ENCODE data around the gene HSD17B4. TPM values are rescaled to one million over a fixed set of nuclear protein-coding genes. Genes with fewer than 3 reads are reported as not detected.
"Not testable (repeated sequence)": the region's sequence is repeated elsewhere in the genome, so short reads cannot be mapped to it uniquely, and the experiment has no call there.

HSD17B4 gene
- total RNA-seq, 1 donor from 2014 or later = 98.4 TPM

DNA sequence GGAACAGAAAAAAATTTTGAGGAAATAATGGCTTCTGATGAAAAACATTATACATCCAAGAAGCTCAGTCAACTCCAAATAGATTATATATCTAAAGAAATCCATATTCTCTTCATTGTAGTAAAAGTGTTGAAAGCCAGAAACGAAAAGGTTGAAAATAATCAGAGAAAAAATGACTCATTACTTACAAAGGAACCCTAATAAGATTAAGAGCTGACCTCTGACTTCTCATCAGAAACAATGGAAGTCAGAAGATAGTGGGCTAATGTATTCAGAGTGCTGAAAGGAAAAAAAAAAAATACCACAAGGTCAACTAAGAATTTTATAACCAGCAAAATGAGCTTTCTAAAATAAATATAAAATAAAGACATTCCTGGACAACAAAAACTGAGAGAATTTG lies 60.0 kb downstream of the HSD17B4 start:
- DNase-seq (ENCODE audit: low spot score) = no peak
- TF ChIP-seq, protein P1, sequence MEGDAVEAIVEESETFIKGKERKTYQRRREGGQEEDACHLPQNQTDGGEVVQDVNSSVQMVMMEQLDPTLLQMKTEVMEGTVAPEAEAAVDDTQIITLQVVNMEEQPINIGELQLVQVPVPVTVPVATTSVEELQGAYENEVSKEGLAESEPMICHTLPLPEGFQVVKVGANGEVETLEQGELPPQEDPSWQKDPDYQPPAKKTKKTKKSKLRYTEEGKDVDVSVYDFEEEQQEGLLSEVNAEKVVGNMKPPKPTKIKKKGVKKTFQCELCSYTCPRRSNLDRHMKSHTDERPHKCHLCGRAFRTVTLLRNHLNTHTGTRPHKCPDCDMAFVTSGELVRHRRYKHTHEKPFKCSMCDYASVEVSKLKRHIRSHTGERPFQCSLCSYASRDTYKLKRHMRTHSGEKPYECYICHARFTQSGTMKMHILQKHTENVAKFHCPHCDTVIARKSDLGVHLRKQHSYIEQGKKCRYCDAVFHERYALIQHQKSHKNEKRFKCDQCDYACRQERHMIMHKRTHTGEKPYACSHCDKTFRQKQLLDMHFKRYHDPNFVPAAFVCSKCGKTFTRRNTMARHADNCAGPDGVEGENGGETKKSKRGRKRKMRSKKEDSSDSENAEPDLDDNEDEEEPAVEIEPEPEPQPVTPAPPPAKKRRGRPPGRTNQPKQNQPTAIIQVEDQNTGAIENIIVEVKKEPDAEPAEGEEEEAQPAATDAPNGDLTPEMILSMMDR (IDR thresholded peaks at IDR 0.05) = no peak
- H3K36me3 Mint-ChIP-seq (ENCODE audit: low read depth) = peaks cover 29% of the 10 kb centered on the region
- H3K27me3 Mint-ChIP-seq (ENCODE audit: low read depth) = no peaks in the 10 kb centered on the region
- no peak overlapping the region for H3K4me3 Mint-ChIP-seq (ENCODE audit: unreplicated experiment)
- no peak overlapping the region for H3K27ac Mint-ChIP-seq (ENCODE audit: unreplicated experiment)
- H3K4me1 Mint-ChIP-seq (ENCODE audit: low read depth) = peaks cover 15% of the 10 kb centered on the region
- peaks cover 4% of the 10 kb centered on the region for H3K9me3 Mint-ChIP-seq (ENCODE audit: low read depth)

DNA sequence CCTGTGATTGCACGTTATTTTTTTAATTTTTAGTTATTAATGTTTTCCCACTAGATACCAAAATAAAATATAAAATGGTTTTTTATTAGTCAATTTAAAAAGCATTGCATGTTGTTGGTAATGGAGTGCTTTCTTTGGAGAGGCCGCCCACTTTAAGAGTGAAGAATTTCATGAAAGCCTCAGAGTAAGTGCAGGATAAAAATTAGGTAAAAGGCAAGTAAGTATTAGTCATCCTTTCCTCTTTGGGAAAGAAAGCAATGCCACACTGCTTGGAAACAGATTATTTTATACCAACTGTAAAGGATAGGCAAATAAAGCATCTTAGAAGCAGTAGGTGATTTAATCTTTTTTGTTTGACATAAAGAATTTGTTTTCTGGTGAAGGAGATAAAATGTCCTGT lies 62.9 kb downstream of the HSD17B4 start:
- Mint-ChIP-seq H3K27me3 (ENCODE audit: low read depth) (no peaks in the 10 kb centered on the region), H3K9me3 (ENCODE audit: low read depth) (peaks cover 4% of the 10 kb centered on the region), H3K36me3 (ENCODE audit: low read depth) (peaks cover 28% of the 10 kb centered on the region), H3K4me3 (ENCODE audit: unreplicated experiment) (no peak overlapping the region), H3K4me1 (ENCODE audit: low read depth) (peaks cover 15% of the 10 kb centered on the region), H3K27ac (ENCODE audit: unreplicated experiment) (no peak overlapping the region)
- no peak for DNase-seq (ENCODE audit: low spot score)
- TF ChIP-seq, protein P1 (IDR thresholded peaks at IDR 0.05) = no peak

DNA sequence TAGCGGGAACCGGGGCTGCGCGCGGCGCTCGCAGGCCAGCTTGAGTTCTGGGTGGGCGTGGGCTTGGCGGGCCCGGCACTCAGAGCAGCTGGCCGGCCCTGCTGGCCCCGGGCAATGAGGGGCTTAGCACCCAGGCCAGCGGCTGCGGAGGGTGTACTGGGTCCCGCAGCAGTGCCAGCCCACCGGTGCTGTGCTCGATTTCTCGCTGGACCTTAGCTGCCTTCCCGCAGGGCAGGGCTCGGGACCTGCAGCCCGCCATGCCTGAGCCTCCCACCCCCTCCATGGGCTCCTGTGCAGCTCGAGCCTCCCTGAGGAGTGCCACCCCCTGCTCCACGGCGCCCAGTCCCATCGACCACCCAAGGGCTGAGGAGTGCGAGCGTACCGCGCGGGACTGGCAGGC lies 64.8 kb downstream of the HSD17B4 start:
- not testable (repeated sequence) for H3K9me3 Mint-ChIP-seq (ENCODE audit: low read depth); H3K4me3 Mint-ChIP-seq (ENCODE audit: unreplicated experiment); H3K27ac Mint-ChIP-seq (ENCODE audit: unreplicated experiment); H3K27me3 Mint-ChIP-seq (ENCODE audit: low read depth)
- H3K4me1 Mint-ChIP-seq (ENCODE audit: low read depth) = peaks cover 15% of the 10 kb centered on the region
- peak; percentile 57 for DNase-seq (ENCODE audit: low spot score)
- H3K36me3 Mint-ChIP-seq (ENCODE audit: low read depth) = peaks cover 22% of the 10 kb centered on the region

DNA sequence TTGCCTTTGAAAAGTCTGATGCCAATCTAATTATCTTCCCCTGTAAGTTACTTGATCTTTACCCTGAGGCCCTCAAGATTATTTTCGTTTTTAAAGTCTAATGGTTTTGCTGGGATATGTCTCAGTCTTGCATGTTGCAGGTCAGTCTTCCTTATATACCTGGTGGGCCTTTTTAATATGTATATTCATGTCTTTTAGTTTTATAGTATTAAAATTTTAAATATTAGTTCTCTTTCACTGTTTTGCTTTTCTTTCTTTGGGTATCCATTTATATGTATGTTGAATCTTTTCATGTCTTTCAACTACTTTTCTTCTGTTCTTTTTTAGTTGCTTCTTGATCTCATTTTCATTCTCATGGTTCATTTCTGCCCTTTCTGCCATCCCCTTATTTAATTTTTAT lies 68.9 kb downstream of the HSD17B4 start:
- Mint-ChIP-seq H3K27ac (ENCODE audit: unreplicated experiment) (no peak overlapping the region), H3K4me3 (ENCODE audit: unreplicated experiment) (no peak overlapping the region), H3K4me1 (ENCODE audit: low read depth) (peaks cover 7% of the 10 kb centered on the region), H3K9me3 (ENCODE audit: low read depth) (peaks cover 7% of the 10 kb centered on the region), H3K36me3 (ENCODE audit: low read depth) (peaks cover 21% of the 10 kb centered on the region), H3K27me3 (ENCODE audit: low read depth) (no peaks in the 10 kb centered on the region)
- TF ChIP-seq, protein P1 (IDR thresholded peaks at IDR 0.05) = no peak
- DNase-seq (ENCODE audit: low spot score) = no peak

DNA sequence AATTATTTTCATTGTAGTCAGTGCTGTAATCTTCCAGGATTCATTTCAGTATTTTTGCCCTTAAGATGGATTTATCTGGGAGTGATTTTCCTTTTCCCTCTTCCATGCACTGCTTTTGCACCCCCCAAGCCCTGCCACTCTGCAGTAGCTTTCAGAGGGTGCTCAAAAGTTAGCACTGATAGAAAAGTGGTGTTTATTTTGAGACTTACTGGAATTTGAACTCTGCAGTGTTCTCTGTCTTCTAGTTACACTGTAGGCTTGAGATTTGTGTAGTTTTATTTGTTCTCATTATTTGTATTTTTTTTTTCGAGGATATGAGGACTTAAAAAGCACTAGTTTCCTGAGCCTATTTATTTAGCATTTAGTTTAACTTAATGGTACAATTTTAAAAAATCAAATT lies 70.5 kb downstream of the HSD17B4 start:
- peaks cover 7% of the 10 kb centered on the region for H3K9me3 Mint-ChIP-seq (ENCODE audit: low read depth)
- H3K27ac Mint-ChIP-seq (ENCODE audit: unreplicated experiment) = no peak overlapping the region
- peaks cover 16% of the 10 kb centered on the region for H3K36me3 Mint-ChIP-seq (ENCODE audit: low read depth)
- no peaks in the 10 kb centered on the region for H3K27me3 Mint-ChIP-seq (ENCODE audit: low read depth)
- H3K4me3 Mint-ChIP-seq (ENCODE audit: unreplicated experiment) = no peak overlapping the region
- TF ChIP-seq, protein P1 (IDR thresholded peaks at IDR 0.05) = no peak
- DNase-seq (ENCODE audit: low spot score) = no peak
- peaks cover 12% of the 10 kb centered on the region for H3K4me1 Mint-ChIP-seq (ENCODE audit: low read depth)

DNA sequence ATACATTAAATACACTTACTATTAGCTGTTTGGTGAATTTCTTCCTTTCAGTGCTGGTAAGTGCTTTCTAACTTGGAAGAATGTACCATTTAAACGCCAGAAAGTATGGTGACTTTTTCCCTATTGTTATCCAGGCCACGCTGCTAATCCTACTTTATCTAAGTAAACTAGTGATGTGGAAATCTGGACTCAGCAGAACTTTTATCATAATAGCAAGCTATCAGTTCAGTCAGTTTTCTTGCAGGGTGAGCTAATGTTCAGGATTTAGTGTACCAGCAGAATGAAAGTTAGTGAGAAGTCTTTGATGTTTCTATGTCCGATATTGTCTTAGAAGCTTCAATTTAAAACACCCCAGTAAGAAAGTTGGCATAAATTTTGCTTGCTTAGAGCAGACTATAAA lies 72.2 kb downstream of the HSD17B4 start:
- peaks cover 7% of the 10 kb centered on the region for H3K9me3 Mint-ChIP-seq (ENCODE audit: low read depth)
- H3K27me3 Mint-ChIP-seq (ENCODE audit: low read depth) = no peaks in the 10 kb centered on the region
- H3K4me3 Mint-ChIP-seq (ENCODE audit: unreplicated experiment) = no peak overlapping the region
- DNase-seq (ENCODE audit: low spot score) = no peak
- H3K4me1 Mint-ChIP-seq (ENCODE audit: low read depth) = peaks cover 15% of the 10 kb centered on the region
- TF ChIP-seq, protein P1 (IDR thresholded peaks at IDR 0.05) = no peak
- no peak overlapping the region for H3K27ac Mint-ChIP-seq (ENCODE audit: unreplicated experiment)
- H3K36me3 Mint-ChIP-seq (ENCODE audit: low read depth) = peaks cover 16% of the 10 kb centered on the region

Measured in chondrocyte (in vitro differentiated cells).